Measurements from ENCODE around the gene ST6GALNAC3. TPM values are rescaled to one million over a fixed set of nuclear protein-coding genes. Genes with fewer than 3 reads are reported as not detected.

The ST6GALNAC3 gene
- total RNA-seq, 2 experiments from 2014 or later = 0.50 to 1.2 TPM

- no peak for DNase-seq (ENCODE audit: low spot score)
- no peaks in the 10 kb centered on the region for H3K36me3 ChIP-seq (ENCODE audit: insufficient read depth, low read length)
- no peak overlapping the region for H3K4me2 ChIP-seq (ENCODE audit: low read length)
- BruUV-seq (replicated peaks) = no TSS peak
- no peaks in the 10 kb centered on the region for H3K79me2 ChIP-seq (ENCODE audit: insufficient read depth, low read depth, low read length)
- H3K9me2 ChIP-seq (ENCODE audit: insufficient read depth, low read length) = no peaks in the 10 kb centered on the region
- intact Hi-C loops (cut with micrococcal nuclease; ENCODE audit: unreplicated experiment) = no loop called here
- no peaks in the 10 kb centered on the region for H3K4me1 ChIP-seq (ENCODE audit: insufficient read depth, low read length, poor library complexity, severe bottlenecking)
- no peak overlapping the region for H2AFZ ChIP-seq (ENCODE audit: low read length)
- no peaks in the 10 kb centered on the region for H3K9me3 ChIP-seq (ENCODE audit: low read length)
- H4K20me1 ChIP-seq (ENCODE audit: insufficient read depth, low read length) = no peaks in the 10 kb centered on the region
- ChIA-PET CTCF (ENCODE audit: unreplicated experiment) (no interaction called here), POLR2A (no interaction called here)
- no peak overlapping the region for H3K27ac ChIP-seq (ENCODE audit: low read depth, low read length, poor library complexity, severe bottlenecking)
- no peak overlapping the region for H3K4me3 ChIP-seq (ENCODE audit: low read depth, low read length, poor library complexity, severe bottlenecking)
- TF ChIP-seq CTCF (conservative IDR thresholded peaks at IDR 0.05; ENCODE audit: low read length) = no peak
- TF ChIP-seq EZH2phosphoT487 (IDR thresholded peaks at IDR 0.05; ENCODE audit: borderline replicate concordance, low read depth, low read length) = no peak
Observed at GRCh38 chr1:76482272-76482671, 407.7 kb downstream of the ST6GALNAC3 start.

- intact Hi-C loops (cut with micrococcal nuclease; ENCODE audit: unreplicated experiment) = no loop called here
- Histone ChIP-seq H3K79me2 (ENCODE audit: insufficient read depth, low read depth, low read length) (no peaks in the 10 kb centered on the region), H3K9me3 (ENCODE audit: low read length) (no peaks in the 10 kb centered on the region), H3K4me1 (ENCODE audit: insufficient read depth, low read length, poor library complexity, severe bottlenecking) (no peaks in the 10 kb centered on the region), H3K4me3 (ENCODE audit: low read depth, low read length, poor library complexity, severe bottlenecking) (no peak overlapping the region), H3K36me3 (ENCODE audit: insufficient read depth, low read length) (no peaks in the 10 kb centered on the region), H4K20me1 (ENCODE audit: insufficient read depth, low read length) (no peaks in the 10 kb centered on the region), H3K9me2 (ENCODE audit: insufficient read depth, low read length) (no peaks in the 10 kb centered on the region), H3K27ac (ENCODE audit: low read depth, low read length, poor library complexity, severe bottlenecking) (no peak overlapping the region), H2AFZ (ENCODE audit: low read length) (no peak overlapping the region), H3K4me2 (ENCODE audit: low read length) (no peak overlapping the region)
- ChIA-PET CTCF (ENCODE audit: unreplicated experiment) (no interaction called here), POLR2A (no interaction called here)
- BruUV-seq (replicated peaks) = no TSS peak
- no peak for DNase-seq (ENCODE audit: low spot score)
- TF ChIP-seq EZH2phosphoT487 (IDR thresholded peaks at IDR 0.05; ENCODE audit: borderline replicate concordance, low read depth, low read length) (no peak), CTCF (conservative IDR thresholded peaks at IDR 0.05; ENCODE audit: low read length) (no peak)
Observed at GRCh38 chr1:76491737-76492136, 417.2 kb downstream of the ST6GALNAC3 start.

DNA sequence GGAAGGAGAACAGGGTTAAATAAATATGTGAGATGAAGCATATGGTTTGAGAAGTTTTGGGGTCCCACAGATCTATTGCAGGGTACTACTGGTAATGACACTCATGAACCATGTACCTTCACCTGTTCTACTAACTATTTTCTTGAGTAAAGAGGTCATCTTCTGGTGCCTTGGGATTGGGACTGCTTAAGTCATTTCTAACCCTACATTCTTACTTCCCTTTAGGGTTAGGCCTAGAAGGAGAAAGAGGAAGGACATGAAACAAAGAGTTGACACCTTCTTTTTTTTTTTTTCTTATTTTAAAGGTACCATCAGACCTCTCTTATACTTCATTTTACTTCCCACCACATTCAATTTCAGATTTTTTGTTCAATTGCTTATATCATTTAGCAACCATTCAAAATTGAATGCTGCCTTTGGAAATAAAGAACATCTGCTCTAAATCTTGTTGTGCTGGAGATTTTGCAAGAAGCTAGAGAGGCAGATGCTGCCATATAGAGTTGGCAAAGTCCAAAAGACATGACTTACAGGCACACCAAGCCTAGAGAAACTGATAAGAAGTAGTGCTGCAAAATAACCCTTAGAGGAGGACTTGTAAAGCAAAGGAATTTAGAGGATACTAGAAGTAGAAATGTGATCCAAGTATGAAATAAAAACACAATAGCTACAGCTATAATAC lies 418.3 kb downstream of the ST6GALNAC3 start:
- H4K20me1 ChIP-seq (ENCODE audit: insufficient read depth, low read length) = no peaks in the 10 kb centered on the region
- ChIA-PET CTCF (ENCODE audit: unreplicated experiment) (no interaction called here), POLR2A (interaction anchor here (0.6 kb wide), 1 partner anchor 127 kb away, joined by 4 read pairs; no protein-coding TSS in a partner anchor)
- DNase-seq (ENCODE audit: low spot score) = no peak
- no peak overlapping the region for H3K4me3 ChIP-seq (ENCODE audit: low read depth, low read length, poor library complexity, severe bottlenecking)
- H3K9me3 ChIP-seq (ENCODE audit: low read length) = no peaks in the 10 kb centered on the region
- no peaks in the 10 kb centered on the region for H3K9me2 ChIP-seq (ENCODE audit: insufficient read depth, low read length)
- TF ChIP-seq EZH2phosphoT487 (IDR thresholded peaks at IDR 0.05; ENCODE audit: borderline replicate concordance, low read depth, low read length) = no peak
- no peak for TF ChIP-seq CTCF (conservative IDR thresholded peaks at IDR 0.05; ENCODE audit: low read length)
- H3K79me2 ChIP-seq (ENCODE audit: insufficient read depth, low read depth, low read length) = no peaks in the 10 kb centered on the region
- H2AFZ ChIP-seq (ENCODE audit: low read length) = no peak overlapping the region
- H3K4me2 ChIP-seq (ENCODE audit: low read length) = no peak overlapping the region
- no TSS peak for BruUV-seq (replicated peaks)
- H3K4me1 ChIP-seq (ENCODE audit: insufficient read depth, low read length, poor library complexity, severe bottlenecking) = no peaks in the 10 kb centered on the region
- intact Hi-C loops (cut with micrococcal nuclease; ENCODE audit: unreplicated experiment) = no loop called here
- H3K36me3 ChIP-seq (ENCODE audit: insufficient read depth, low read length) = no peaks in the 10 kb centered on the region
- H3K27ac ChIP-seq (ENCODE audit: low read depth, low read length, poor library complexity, severe bottlenecking) = no peak overlapping the region

All from OCI-LY7 (cell line).